GM18867 (cell line): Measurements from ENCODE around the gene SPATA20.

Experiments
- ATAC-seq: cut with Tn5 transposase; IDR thresholded peaks from one replicate; pipeline ENCODE4 v1.9.1; 2021; ENCODE audit warnings: mild to moderate bottlenecking, moderate library complexity; ENCODE audit not compliant: unreplicated experiment

SPATA20 gene

DNA sequence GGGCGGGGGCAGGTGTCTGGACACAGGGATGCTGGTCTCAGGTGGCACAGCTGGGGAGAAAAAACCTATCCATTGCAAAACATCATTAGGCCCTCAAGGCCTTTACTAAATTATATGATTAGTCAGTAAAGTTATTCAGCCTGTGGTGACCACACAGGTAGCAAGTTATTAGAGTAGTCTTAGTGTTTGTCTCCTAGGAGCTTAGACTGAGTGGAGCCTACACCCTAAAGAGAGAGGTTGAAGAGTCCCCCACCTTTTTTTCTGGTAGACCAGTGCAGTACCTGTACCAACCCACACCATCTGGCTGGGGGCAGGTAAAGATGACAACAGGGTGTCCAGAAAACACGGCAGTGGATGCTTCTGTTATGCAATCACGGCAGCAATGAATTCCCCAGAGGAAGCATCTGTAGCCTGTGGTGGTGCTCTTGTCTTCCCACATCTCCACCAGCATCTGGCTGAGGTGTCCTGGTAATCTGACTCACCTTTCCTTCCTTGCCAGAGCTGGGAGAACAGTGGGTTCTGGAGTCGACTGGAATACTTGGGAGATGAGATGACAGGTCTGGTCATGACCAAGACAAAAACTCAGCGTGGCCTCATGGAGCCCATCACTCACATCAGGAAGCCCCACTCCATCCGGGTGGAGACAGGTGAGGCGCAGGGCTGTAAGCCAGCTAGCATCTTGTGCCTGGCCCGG is 27.7 kb upstream of the SPATA20 start:
- ATAC-seq, result no peak

DNA sequence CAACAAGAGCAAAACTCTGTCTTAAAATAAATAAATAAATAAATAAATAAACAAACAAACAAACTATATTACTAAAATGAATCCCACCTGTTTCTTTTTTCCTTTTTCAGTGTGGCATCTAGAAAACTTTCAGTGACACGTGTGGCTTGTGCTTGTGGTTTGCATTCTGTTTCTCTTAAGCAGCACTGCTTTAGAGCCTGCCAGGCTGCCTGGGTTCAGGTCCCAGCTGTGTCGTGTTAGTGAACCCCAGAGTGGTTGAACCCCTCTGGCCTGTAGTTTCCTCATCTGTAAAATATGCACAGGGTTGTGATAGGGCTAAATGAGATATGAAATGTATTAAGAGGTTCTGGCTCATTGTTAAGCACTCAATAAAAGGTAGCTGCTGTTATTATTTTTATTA is 26.5 kb upstream of the SPATA20 start:
- ATAC-seq, result peak; percentile 37

DNA sequence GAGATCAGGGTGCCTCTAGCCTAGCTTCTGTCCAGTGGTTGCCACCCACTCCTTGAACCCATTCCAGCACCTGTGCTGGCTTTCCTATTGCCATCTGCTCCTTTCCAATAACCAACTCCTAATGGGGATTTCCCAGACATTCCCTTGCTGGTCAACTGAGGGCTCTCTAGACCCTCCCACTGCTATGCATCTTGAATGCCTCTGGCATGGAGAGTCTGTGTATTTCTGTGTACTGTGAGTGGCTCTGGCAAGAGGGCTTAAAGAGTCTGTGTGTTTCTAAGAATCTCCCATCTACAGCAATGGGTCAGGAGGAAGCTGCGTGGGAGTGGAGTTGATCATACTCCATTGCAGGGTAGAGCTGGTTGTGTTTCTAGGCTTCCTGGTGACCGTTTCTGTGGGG is 25.5 kb upstream of the SPATA20 start:
- no peak for ATAC-seq

DNA sequence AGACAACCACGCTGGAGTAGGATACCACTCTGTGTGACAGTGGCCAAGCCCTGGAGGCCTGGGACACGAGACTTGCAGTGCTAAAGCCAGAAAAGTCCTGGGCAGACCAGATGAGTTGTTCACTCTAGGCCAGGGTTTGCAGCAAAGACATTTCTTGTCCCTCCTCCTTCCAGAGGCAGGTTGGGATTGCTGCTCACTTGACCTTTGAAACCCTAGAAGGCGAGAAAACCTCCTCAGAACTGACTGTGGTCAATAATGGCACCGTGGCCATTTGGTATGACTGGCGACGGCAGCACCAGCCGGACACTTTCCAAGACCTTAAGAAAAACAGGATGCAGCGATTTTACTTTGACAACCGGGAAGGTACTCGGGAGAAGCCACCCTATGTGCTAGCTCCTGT is 24.2 kb upstream of the SPATA20 start:
- no peak for ATAC-seq

DNA sequence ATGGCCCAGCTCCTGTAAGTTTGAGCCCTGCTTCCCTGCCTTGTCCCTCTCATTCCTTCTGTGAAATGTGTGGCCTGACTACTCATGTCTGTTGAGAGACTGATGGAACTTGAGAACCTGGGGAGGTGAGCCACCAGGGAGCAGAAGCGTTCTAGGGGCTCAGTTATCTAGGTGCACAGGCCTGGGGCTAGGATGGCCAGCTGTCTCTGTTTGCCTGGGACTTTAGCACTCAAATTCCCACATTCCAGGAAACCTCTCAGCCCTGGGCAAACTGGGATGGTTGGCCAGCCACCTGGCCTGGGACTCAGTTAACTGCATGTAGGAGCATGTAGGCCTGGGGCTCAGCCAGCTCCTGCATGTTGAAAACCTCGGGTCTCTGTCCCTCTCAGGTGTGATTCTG is 23.8 kb upstream of the SPATA20 start:
- ATAC-seq, result no peak

DNA sequence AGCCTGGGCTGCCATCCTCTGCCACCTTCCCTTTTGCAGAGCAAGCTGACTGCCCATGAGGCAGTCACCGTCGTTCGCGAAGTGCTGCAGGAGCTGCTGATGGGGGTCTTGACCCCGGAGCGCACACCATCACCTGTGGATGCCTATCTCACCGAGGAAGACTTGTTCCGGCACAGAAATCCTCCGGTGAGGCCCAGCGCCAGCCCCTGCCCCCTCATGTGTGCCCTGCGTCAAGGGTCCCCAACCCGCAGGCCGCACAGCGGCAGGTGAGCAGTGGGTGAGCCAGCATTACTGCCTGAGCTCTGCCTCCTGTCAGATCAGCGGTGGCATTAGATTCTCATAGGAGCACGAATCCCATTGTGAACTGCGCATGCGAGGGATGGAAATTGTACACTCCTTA is 22.1 kb upstream of the SPATA20 start:
- no peak for ATAC-seq

DNA sequence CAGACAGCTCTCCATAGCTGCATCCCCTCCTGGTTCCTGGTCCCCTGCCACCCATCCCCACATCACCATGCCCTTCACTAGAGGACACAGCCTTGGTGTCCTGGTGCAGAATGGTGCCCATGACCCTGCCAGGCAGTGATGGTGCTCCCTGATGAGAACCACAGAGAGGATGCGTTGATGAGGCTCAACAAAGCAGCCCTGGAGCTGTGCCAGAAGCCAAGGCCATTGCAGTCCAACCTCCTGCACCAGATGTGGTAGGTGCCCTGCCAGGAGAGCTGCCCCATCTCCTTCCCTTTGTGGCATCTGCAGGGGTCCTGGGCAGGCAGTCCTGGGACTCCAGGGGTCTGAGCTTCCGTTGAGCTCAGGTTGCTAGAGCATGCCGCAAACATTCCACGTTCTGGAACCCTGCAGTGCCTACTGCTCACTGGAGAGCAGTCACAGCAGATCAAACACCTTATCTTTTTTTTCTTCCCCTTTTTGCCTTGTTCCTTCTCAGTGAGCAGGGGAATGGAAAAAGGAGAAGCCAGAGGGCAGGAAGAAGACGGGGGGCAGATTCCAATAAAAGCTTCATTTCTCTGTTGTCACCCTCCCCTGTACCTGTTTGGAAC is 19.7 kb upstream of the SPATA20 start:
- ATAC-seq, result no peak

DNA sequence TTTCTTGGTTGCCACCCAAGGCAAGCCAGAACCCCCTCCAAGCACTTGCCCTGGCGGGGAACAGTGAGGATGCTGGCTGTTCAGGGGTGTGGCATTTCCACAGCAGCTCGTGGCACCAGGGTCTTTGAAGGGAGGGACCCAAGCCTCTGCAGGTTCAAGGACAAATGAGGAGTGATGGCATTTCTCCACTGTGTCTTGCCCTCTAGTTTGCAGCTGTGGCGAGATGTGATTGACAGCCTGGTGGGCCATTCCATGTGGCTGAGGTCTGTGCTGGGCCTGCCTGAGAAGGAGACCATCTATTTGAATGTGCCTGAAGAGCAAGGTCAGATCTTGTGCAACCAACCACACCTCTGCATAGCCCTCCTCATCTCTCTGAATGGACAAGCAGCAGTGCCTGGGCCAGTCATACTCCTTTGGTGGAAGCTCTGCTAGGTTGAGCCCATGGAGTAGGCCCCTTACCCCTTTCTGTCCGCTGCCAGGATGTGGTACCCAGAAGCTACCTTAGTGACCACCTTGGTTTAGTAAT is 19.0 kb upstream of the SPATA20 start:
- ATAC-seq, result no peak

DNA sequence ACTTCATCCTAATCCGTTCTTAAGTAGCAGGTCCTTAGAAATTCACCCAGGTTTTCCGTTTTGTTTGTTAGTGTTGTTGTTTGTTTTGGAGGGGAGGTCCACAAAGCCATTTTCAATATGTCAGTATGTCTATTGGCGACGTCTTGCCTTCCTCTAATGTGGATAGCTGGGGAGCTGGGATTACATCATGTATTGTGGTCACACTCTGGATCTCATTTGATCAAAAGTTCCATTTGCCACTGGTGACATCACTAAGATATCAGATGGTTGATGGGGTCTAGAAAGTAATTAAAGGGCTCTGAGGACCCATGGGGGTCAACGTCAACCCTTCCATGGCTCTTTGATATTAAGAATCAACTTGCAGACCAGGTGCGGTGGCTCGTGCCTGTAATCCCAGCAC is 17.1 kb upstream of the SPATA20 start:
- no peak for ATAC-seq

DNA sequence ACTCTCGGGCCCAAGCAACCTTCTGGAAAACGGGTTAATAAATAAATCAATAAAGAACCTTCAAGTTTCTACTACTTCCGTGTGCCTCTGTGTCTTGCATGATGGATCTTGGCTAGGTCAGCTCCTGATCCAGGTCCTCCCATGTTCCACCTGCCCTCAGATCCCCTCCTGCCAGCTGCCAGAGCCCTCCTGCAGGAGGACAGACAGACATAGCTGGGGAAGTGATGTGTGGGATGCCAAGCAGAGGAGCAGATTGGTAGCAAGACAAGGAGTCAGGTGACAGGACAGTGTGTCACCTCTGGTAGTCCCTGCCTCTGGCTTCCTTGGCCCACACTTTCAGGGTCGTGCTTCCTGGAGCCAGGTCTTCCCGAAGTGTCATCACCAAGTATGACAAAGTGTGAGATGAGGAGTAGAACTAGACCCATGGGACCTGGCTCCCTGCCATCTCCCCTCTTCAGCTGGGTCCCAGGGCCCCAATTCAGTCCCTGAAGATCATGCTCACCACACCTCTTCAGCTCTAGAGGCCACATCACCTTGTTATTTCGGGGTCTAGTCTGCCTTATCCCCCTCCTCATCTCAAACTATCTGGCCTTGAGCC is 15.4 kb upstream of the SPATA20 start:
- ATAC-seq, result no peak

DNA sequence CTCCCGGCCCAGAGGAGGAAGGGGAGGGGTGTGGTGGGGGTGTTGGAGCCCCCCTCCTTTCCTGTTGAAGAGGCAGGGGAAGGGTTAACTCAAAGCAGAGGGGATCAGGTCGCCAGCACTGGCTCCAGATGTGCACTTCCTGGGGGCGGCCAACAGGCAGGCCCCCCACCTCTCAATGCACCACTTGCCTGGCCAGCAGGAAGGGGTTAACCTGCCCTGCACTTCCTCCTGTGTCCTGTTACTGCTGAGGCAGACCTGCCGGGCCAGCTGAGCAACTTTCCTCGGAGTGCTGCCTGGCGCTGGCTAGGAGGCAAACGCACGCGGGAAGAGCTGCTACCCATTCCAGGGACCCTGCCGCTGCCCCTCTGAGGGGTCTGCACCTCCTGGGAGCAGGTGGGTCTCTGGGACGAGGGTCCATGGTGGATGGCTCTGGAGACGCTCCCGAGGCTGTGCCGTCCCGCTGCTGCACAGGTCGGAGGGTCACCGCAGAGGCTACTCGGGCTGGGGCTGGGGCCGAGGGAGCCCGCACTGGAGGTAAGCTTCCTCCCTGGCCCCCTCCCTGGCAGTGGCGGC is 14.4 kb upstream of the SPATA20 start, which contains the start of gene EPN3:
EPN3 (plus strand) TSS at position 284 of the 573 bp plus-strand sequence. CDS start 3,822 bp downstream, outside the sequence.
- ATAC-seq, result no peak

DNA sequence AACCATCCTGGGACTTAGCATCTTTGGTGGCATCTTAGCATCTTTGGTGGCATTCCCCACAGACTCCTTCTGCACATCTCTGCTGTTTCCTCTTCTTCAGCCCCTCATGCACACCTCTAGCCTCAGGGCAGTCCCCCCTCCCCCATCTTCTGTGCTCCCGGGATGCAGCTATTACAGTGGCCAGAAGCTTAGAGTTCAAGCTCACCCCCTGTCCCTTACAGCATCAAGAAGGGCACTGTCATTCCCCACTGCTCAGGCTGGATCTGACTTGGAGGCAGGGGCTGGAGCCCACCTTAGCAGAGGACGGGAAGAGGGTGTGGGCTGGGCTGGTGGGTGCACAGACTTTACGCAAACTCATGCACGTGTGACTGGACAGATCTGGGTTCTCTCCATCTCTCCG is 13.8 kb upstream of the SPATA20 start:
- no peak for ATAC-seq

DNA sequence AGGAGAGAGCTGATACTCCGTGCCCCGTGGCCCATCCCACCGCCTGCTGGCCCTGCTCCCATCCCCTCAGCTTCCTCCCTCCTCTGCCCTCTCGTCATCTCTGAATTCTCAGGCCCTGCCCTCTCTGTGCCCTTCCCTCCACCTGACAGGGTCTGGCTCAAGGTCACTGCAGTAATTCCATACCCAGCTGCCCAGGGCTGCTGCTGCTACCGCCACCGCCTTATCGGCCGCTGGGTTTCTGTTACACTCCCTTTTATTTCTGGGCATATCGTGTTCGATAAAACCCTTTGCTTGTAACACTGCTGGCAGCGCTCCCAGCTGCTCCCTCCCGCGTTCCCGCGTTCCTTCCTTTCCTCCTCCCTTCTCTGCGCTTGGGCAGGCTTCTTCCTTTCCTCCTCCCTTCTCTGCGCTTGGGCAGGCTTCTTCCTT is 13.2 kb upstream of the SPATA20 start:
- ATAC-seq, result no peak

DNA sequence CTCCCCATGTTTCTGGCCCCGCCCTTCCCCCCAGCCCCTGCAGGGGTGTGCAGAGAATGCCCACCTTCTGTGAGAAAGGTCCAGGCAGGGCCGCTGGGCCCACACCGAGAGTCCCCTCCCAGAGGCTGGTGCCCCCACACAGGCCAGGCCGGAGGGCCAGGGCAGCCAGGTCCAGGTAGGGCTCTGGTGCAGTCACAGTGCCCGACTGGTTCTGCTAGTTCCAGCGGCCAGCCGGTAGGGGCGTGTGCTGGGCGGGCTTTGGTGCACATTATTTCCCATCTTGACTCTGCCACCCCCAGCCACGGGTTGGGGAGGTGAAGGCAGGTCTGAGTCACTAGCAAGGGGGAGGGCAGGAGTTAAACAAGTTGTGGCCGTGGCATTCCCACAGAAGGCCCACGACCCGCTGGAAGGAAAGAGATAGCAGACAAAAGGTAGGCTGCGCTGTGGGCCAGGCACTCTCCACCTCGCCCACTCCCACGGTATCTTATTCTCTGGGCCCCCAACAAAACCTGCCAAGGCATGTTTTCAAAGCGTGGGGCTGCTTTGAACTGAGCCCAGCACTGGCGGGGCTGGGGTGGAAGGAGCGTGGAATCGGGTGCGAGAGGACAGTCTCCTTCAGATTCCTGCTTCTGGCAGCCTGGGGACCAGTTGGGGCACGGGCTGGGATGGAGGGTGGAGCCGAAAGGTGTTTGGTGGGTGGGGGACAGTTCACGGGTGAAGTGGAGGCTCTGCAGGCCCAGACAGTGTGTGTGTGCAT is 12.6 kb upstream of the SPATA20 start:
- no peak for ATAC-seq

DNA sequence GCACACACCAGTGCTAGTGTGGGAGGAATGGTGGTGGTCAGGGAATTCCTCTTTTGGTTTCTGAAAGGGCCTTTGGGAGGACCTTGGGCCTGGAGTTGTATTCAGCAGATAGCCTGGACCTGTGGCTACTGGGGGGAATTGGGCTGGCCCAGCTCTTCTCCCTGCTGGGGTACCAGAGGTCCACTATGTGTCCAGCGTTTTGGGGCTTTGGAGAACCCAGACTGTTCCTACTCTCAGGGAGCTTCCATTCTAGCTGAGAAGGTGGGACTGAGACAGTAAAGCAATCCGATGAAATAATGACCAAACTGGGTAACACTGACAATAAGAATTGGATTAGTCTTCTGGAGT is 12.0 kb upstream of the SPATA20 start:
- ATAC-seq, result no peak

DNA sequence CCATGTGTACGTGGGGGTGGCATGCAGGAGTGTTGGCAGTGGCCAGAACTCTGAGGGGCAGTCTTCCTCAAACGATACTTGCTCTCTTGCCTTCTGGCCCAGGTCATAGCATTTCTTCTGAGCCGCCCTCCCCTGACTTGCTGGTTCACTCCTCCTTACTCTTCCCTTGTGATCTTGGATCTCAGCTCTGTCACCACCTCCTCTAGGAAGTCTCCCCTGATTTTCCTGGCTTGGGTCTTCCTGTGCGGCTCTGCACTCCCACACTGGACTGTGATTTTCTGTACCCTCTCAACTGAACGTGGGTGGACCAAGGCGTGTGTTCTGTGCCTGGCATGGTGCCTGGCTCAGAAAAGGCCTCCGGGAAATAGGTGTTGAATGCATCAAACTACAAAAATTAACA is 11.6 kb upstream of the SPATA20 start:
- ATAC-seq, result no peak

DNA sequence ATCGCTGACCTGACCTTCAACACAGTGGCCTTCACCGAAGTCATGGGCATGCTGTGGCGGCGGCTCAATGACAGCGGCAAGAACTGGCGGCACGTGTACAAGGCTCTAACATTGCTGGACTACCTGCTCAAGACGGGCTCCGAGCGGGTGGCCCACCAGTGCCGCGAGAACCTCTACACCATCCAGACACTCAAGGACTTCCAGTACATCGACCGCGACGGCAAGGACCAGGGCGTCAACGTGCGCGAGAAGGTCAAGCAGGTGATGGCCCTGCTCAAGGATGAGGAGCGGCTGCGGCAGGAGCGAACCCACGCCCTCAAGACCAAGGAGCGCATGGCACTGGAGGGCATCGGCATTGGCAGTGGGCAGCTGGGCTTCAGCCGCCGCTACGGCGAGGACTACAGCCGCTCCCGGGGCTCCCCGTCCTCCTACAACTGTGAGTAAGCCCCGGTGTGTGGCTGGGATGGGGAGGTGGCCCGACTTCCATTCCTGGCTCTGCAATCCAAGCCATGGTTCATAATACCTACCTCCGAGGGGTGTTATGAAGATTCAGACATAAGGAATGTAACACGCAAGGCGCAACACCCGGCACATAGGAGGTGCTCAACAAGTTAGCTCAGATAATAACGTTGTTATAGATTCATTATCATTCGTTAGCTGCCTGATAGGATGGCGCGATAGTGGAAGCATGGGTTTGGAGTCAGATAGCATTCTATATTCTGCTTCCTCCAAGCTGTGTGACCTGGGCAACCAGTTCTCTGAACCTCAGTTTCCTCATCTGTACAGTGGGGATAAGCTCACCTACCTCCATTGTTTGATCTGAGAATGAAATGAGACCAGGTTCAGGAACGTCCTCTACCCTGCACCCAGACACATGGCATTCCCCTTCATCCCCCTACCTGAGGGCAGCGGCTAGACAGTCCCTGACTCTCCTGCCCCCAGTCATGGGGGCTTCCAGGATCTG is 10.0 kb upstream of the SPATA20 start:
- ATAC-seq, result no peak

DNA sequence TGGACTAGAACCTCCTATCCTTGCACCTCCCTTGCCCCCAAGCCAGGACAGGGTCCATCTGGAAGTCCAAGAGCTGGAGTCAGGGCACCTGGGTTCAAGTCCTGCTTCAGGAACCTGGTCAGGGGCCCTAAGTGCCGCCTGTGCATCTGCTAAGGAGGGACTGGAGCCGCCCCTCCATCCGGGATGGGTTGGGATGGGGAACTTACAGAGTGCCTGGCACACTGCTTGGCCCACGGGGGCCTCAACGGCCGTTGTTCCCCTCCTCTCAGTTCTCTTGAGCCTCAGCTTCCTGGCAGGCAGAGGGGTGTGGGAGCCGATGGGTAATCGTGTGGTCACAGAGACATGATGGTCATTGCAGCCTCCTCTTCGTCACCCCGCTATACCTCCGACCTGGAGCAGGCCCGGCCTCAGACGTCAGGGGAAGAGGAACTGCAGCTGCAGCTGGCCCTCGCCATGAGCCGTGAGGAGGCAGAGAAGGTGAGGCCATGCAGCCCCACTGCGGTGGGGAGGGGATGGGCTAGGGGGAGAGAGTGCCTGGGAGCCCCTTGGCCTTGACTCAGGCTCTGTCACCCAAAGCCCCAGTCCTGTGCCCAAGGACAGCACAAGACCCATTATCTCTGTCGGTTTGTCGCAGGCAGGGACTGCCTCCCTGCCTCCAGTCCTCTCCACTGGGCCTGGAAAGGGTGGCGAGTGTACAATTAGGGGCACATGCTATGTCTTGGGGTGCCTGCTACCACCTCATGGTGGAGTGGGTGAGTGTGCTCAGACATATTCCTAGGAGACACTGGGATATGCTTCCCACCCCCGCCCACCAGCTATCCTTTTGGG is 9.0 kb upstream of the SPATA20 start:
- ATAC-seq, result no peak
